UCSD-AML1 (cell line): ENCODE results near the gene HDAC11.
"Not testable (repeated sequence)": the region's sequence is repeated elsewhere in the genome, so short reads cannot be mapped to it uniquely, and the experiment has no call there.

Experiments used
- DNase-seq: peaks from one replicate; lab custom pipeline; 2025; ENCODE audit not compliant: unreplicated experiment; lab: John Stamatoyannopoulos, UW

HDAC11 gene

GRCh38 chr3:13479582-13480339, at the start of gene HDAC11:
Gene HDAC11 (plus strand): TSS chr3:13480306. CDS start chr3:13480348, 42 bp downstream.
- DNase-seq = peak; percentile 97

- DNase-seq = not testable (repeated sequence)
Observed at GRCh38 chr3:13430411-13430875, 49.7 kb upstream of the HDAC11 start.

GRCh38 chr3:13432093-13432492, 48.0 kb upstream of the HDAC11 start:
- no peak for DNase-seq

- no peak for DNase-seq
Observed at GRCh38 chr3:13433912-13434311, 46.2 kb upstream of the HDAC11 start.

GRCh38 chr3:13436213-13436612, 43.9 kb upstream of the HDAC11 start:
- not testable (repeated sequence) for DNase-seq

GRCh38 chr3:13440204-13440817, 39.8 kb upstream of the HDAC11 start:
- no peak for DNase-seq

GRCh38 chr3:13442882-13443281, 37.2 kb upstream of the HDAC11 start:
- DNase-seq = not testable (repeated sequence)

GRCh38 chr3:13451301-13451673, 28.8 kb upstream of the HDAC11 start:
- peak; percentile 61 for DNase-seq

- DNase-seq = no peak
Observed at GRCh38 chr3:13452490-13453335, 27.4 kb upstream of the HDAC11 start.

GRCh38 chr3:13455644-13456043, 24.5 kb upstream of the HDAC11 start:
- no peak for DNase-seq

GRCh38 chr3:13457593-13457992, 22.5 kb upstream of the HDAC11 start:
- no peak for DNase-seq

GRCh38 chr3:13459605-13460340, 20.3 kb upstream of the HDAC11 start:
- no peak for DNase-seq

GRCh38 chr3:13460341-13460736, 19.8 kb upstream of the HDAC11 start:
- no peak for DNase-seq

- peak; percentile 78 for DNase-seq
Observed at GRCh38 chr3:13461169-13462124, 18.7 kb upstream of the HDAC11 start.

GRCh38 chr3:13462125-13462629, 17.9 kb upstream of the HDAC11 start:
- no peak for DNase-seq

- no peak for DNase-seq
Observed at GRCh38 chr3:13462822-13463221, 17.3 kb upstream of the HDAC11 start.

- DNase-seq = no peak
Observed at GRCh38 chr3:13463618-13464400, 16.3 kb upstream of the HDAC11 start.

GRCh38 chr3:13465236-13465873, 14.8 kb upstream of the HDAC11 start:
- no peak for DNase-seq
